PC-9 (cell line): ENCODE results near the gene RXRA. TPM values are rescaled to one million over a fixed set of nuclear protein-coding genes. Genes with fewer than 3 reads are reported as not detected.

Experiments used
- BruUV-seq: library from RNA; stranded (reverse); fragments of 400-500 nt; replicated peaks from 2 replicates; lab custom pipeline; 2021; lab: Mats Ljungman, UMichigan
- CTCF ChIA-PET: fragments of 300-600 bp; sonication (Branson Sonifier 250); formaldehyde crosslinking; loops from one replicate; lab custom pipeline; 2022; ENCODE audit warnings: antibody characterized with exemption; lab: Charles Lee
- POLR2A ChIA-PET: fragments of 300-600 bp; sonication (Branson Sonifier 250); formaldehyde crosslinking; loops from one replicate; lab custom pipeline; 2022; ENCODE audit warnings: antibody characterized with exemption; ENCODE audit not compliant: unreplicated experiment; lab: Charles Lee
- DNase-seq, 2 experiments: peaks; one replicate each; pipeline versions ENCODE4 v3.0.0 to v3.0.0-alpha.2; 2015 to 2022; ENCODE audit warnings: mixed read lengths in 1 of 2
- H2AFZ ChIP-seq: fragments of 200-600 bp; sonication (generic); 2 replicates; pipeline ENCODE4 v1.8.1; 2017; ENCODE audit warnings: antibody characterized with exemption
- H3F3A ChIP-seq: fragments of 200-600 bp; sonication (generic); 2 replicates; pipeline ENCODE4 v1.8.1; 2017; ENCODE audit warnings: antibody characterized with exemption, mild to moderate bottlenecking, low read depth; ENCODE audit not compliant: insufficient read depth
- H3K27ac ChIP-seq: fragments of 200-600 bp; sonication (generic); 2 replicates; pipeline ENCODE4 v1.6.1; 2016; ENCODE audit warnings: mixed run types
- H3K27me3 ChIP-seq: fragments of 200-600 bp; sonication (generic); 2 replicates; pipeline ENCODE4 v1.6.1; 2016; ENCODE audit warnings: low read depth, mixed run types; ENCODE audit not compliant: insufficient read depth
- H3K36me3 ChIP-seq: fragments of 200-600 bp; sonication (generic); 2 replicates; pipeline ENCODE4 v1.6.1; 2016; ENCODE audit warnings: low read depth, mixed run types
- H3K4me1 ChIP-seq: fragments of 200-600 bp; sonication (generic); replicated peaks from 2 replicates; pipeline ENCODE4 v1.6.1; 2016; ENCODE audit warnings: mixed run types; ENCODE audit not compliant: insufficient read depth
- H3K4me2 ChIP-seq: fragments of 200-600 bp; sonication (generic); 2 replicates; pipeline ENCODE4 v1.6.1; 2017; ENCODE audit warnings: mixed run types
- H3K4me3 ChIP-seq: fragments of 200-600 bp; sonication (generic); 2 replicates; pipeline ENCODE4 v1.6.1; 2016; ENCODE audit warnings: mixed run types
- H3K79me2 ChIP-seq: fragments of 200-600 bp; sonication (generic); 2 replicates; pipeline ENCODE4 v1.6.1; 2017; ENCODE audit warnings: low read depth, mixed run types
- H3K9me2 ChIP-seq: fragments of 200-600 bp; sonication (generic); 2 replicates; pipeline ENCODE4 v1.8.1; 2017; ENCODE audit warnings: mild to moderate bottlenecking; ENCODE audit not compliant: insufficient read depth
- H3K9me3 ChIP-seq: fragments of 200-600 bp; sonication (generic); 2 replicates; pipeline ENCODE4 v1.8.1; 2016; ENCODE audit warnings: low read depth; ENCODE audit not compliant: insufficient read depth
- H4K20me1 ChIP-seq: fragments of 200-600 bp; sonication (generic); 2 replicates; pipeline ENCODE4 v1.8.1; 2017; ENCODE audit not compliant: insufficient read depth
- EZH2 ChIP-seq: fragments of 200-600 bp; sonication (generic); IDR thresholded peaks from 2 replicates; pipeline ENCODE4 v1.8.0; 2017; ENCODE audit warnings: antibody characterized with exemption, low read depth
- intact Hi-C: fragments of 100-400 bp; cut with micrococcal nuclease; formaldehyde crosslinking; loops from one replicate; pipeline ENCODE4 v1.10.0; 2022; ENCODE audit not compliant: unreplicated experiment
- total RNA-seq: library from RNA; stranded (reverse); gene quantifications from 2 replicates; pipeline ENCODE4 v1.2.3, GENCODE V29; 2021
- TF ChIP-seq, protein P1 (sequence below): fragments of 200-600 bp; sonication (generic); conservative IDR thresholded peaks from 2 replicates; pipeline ENCODE4 v1.6.1; 2017; ENCODE audit warnings: mixed run types, antibody characterized with exemption, mild to moderate bottlenecking, moderate library complexity

RXRA gene
- total RNA-seq, 1 experiment from 2014 or later, result 146 TPM

DNA sequence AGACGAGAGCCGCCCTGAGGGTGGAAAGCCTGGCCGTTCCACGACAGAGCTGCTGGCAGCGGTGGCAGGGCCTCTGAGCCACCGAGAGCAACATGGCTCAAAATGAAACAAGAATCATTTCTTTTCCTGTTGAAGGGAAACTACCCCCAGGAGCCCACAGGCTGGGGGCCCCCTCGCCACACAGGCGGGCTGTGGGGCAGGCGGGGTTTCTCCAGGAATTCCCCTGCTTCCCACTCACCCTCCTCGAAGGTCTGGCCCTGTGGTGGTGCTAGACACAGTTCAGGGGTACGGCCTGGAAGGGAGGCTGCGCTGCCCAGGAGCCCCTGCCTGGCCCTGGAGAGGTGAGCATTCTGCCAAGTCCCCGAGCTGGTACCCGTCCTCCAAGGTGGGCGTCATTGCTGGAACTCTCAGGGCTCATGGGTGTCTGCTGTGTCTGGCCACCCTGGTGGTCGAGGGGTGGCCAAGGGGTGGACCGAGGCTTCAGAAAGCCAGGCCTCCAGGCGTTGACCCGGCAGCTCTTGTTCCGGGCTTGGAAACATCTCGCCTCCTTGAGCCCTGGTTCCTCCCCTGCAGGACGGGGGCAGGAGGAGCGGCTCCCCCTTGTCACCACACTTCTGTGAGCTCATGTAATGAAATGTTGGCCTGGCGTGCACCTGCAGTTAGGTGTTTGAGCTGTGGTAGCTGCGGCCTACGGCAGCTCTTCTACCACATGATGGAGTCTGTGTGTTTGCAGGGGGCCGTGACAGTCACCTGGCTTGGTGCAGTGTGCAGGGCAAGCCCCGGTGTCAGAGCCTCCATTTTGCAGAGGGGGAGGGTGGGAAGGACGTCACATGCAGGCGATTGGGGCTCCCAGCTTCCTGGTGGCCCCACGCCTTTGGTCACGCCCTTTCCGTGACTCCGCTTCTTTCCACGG, 65.3 kb downstream of the RXRA start:
- TF ChIP-seq, protein P1, sequence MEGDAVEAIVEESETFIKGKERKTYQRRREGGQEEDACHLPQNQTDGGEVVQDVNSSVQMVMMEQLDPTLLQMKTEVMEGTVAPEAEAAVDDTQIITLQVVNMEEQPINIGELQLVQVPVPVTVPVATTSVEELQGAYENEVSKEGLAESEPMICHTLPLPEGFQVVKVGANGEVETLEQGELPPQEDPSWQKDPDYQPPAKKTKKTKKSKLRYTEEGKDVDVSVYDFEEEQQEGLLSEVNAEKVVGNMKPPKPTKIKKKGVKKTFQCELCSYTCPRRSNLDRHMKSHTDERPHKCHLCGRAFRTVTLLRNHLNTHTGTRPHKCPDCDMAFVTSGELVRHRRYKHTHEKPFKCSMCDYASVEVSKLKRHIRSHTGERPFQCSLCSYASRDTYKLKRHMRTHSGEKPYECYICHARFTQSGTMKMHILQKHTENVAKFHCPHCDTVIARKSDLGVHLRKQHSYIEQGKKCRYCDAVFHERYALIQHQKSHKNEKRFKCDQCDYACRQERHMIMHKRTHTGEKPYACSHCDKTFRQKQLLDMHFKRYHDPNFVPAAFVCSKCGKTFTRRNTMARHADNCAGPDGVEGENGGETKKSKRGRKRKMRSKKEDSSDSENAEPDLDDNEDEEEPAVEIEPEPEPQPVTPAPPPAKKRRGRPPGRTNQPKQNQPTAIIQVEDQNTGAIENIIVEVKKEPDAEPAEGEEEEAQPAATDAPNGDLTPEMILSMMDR, result no peak
- no peak for TF ChIP-seq EZH2
- Histone ChIP-seq H3K9me2 (no peaks in the 10 kb centered on the region), H4K20me1 (peaks cover 14% of the 10 kb centered on the region), H3F3A (no peaks in the 10 kb centered on the region), H3K79me2 (peaks cover 88% of the 10 kb centered on the region), H3K4me2 (no peak overlapping the region), H3K27me3 (no peaks in the 10 kb centered on the region), H2AFZ (no peak overlapping the region), H3K9me3 (no peaks in the 10 kb centered on the region), H3K4me3 (no peak overlapping the region), H3K27ac (no peak overlapping the region), H3K4me1 (no peaks in the 10 kb centered on the region), H3K36me3 (no peaks in the 10 kb centered on the region)
- ChIA-PET POLR2A (no interaction called here), CTCF (no interaction called here)
- BruUV-seq, result no TSS peak
- intact Hi-C loops, result no loop called here
- no peak for DNase-seq

DNA sequence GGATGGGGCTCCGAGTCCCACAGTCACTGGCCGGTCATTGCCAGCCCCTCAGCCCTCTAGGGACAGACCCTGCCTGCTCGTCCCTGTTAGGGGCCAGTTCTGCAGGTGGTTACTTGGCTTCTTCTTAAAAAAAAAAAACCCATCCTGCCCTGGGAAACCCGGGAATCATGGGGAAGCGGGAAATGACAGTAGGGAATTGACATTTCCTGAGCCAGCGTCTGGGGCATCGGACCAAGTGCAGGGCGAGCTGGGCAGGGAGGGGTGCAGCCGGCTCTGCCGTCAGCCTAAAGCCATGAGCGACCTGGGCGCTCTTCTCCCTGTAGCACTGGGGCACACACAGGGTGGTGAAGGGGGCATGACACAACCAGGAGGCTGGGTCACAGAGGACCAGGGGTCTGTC, 66.6 kb downstream of the RXRA start:
- CTCF ChIA-PET, result no interaction called here
- POLR2A ChIA-PET, result no interaction called here

DNA sequence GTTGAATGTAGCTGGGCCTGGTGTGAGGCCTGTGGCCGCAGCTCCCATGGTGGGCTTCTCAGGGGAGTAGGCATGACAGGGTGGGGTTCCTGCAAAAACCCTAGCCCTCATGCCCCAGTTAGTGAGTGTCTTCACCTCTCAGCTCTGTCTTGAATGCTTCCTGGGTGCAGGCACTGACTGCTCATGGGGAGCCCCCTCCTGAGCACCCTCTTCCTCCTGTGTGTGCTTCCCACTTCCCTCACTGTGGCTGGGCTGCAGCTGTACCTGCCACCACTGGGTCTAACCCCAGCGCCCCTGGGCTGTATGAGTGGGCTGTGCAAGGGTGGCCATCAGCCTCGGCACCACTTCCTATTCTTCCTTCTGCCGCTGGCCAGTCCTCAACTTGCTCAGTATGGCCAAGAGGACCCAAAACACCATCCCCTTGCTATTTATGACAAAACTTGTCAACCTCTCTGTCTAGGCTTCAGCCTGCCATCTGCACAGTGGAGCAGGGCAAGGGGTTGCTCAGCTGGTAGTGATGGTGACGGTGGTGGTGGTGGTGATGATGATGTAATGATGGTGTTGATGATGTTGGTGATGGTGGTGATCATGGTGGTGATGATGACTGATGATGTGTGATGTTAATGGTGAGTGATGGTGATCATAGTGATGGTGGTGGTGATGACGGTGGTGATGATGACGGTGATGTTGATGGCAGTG, 67.5 kb downstream of the RXRA start:
- no peak for TF ChIP-seq EZH2
- TF ChIP-seq, protein P1, result no peak
- Histone ChIP-seq H3K4me2 (no peak overlapping the region), H4K20me1 (peaks cover 11% of the 10 kb centered on the region)

More for the DNA sequence above, 66.6 kb downstream of the RXRA start:
- H3K79me2 ChIP-seq, result peaks cover 84% of the 10 kb centered on the region
- H3K36me3 ChIP-seq, result no peaks in the 10 kb centered on the region
- H3K27ac ChIP-seq, result no peak overlapping the region
- no peak for DNase-seq
- H3K4me3 ChIP-seq, result no peak overlapping the region
- no peaks in the 10 kb centered on the region for H3K9me2 ChIP-seq
- no peaks in the 10 kb centered on the region for H3K9me3 ChIP-seq
- TF ChIP-seq, protein P1, result no peak
- no peak for TF ChIP-seq EZH2
- H3K4me1 ChIP-seq, result no peaks in the 10 kb centered on the region
- peaks cover 14% of the 10 kb centered on the region for H4K20me1 ChIP-seq
- no peak overlapping the region for H3K4me2 ChIP-seq
- no peak overlapping the region for H2AFZ ChIP-seq
- no peaks in the 10 kb centered on the region for H3K27me3 ChIP-seq
- intact Hi-C loops, result no loop called here
- no TSS peak for BruUV-seq
- H3F3A ChIP-seq, result no peaks in the 10 kb centered on the region

More for the DNA sequence above, 67.5 kb downstream of the RXRA start:
- Histone ChIP-seq H3K9me3 (no peaks in the 10 kb centered on the region), H3K36me3 (no peaks in the 10 kb centered on the region), H3K4me3 (no peak overlapping the region), H3K79me2 (peaks cover 80% of the 10 kb centered on the region), H3K4me1 (no peaks in the 10 kb centered on the region), H3K27me3 (no peaks in the 10 kb centered on the region), H2AFZ (no peak overlapping the region), H3F3A (no peaks in the 10 kb centered on the region; the same call in 1 of the 2 replicates), H3K27ac (no peak overlapping the region), H3K9me2 (no peaks in the 10 kb centered on the region)
- no TSS peak for BruUV-seq
- no peak for DNase-seq
- intact Hi-C loops, result no loop called here
- POLR2A ChIA-PET, result no interaction called here
- CTCF ChIA-PET, result no interaction called here
